ENCODE results near the gene TMEM266.
A peak's percentile ranks its signal among the peaks of the same experiment; 100 is the strongest.

The TMEM266 gene

DNA sequence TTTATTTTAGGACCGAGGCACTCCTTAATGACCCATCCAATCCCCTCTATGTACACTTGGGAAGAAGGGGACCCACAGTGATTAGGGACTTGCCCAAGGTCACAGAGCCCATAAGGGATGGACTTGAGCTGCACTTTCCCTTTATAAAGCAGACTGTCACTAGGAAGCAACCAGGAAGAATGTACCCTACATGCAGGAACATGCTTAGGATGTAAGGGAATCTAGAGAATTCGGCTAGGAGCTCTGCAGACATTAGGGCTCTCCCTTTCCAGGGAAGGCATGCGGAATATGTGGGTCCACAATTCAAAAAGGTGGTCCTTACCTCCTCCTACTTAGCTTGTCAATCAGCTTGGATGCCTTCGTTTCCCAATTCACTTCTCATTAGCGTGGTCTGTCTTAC lies 78.7 kb downstream of the TMEM266 start:
- no peak for DNase-seq

DNA sequence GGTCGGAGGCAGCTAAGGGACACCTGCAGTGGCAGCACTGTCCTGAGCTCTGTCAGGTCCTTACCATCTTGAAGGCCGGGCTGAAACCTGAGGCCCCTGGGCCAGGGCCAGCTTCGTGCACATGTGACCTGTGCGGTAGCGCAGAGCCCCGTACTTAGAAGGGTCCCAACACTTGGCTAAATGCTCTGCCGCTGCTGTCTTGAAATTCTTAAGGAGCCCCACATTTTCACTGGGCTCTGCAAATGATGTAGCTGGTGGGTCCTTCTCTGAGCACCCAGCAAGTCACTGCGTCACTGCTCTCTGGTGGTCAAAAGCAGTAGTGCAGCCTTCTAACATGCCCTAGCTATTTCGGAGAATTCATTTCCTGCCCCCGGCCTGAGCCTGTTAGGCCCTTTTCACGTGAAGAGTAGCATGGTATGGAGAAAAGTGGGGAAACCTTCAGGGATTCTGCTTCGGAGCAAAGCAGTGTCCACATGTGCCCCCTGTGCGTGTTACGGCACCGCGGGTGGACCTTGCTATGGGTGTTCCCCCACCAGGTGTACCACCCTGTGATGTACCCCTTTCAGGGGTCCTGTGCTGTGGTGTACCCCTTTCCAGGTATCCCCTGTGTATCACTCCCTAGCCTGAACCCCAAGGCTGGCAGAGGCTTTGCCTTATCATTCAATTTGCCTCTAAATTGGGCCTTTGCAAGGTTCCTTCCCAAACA lies 79.7 kb downstream of the TMEM266 start:
- peak; percentile 88 for DNase-seq

GRCh38 chr15:76140074-76140464 lies 80.3 kb downstream of the TMEM266 start:
- no peak for DNase-seq

DNA sequence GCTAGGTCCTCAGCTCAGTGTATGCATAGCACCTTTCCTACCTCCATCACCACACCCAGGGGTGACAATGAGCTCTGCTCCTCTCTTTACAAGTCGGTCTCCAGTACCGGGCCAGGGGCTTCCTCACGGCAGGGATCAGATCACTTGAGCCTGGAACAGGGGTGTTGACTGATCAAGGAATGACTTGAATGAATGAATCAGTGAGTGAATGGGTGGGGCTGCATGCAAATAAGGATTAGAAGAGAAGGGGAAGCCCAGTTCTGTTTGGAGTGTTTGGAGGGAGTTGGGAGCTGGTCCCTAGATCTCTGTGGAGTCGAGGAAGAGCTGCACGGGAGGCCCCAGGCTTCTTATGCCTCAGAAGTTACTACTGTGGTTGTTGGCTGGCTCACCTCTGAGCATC lies 87.0 kb downstream of the TMEM266 start:
- no peak for DNase-seq

DNA sequence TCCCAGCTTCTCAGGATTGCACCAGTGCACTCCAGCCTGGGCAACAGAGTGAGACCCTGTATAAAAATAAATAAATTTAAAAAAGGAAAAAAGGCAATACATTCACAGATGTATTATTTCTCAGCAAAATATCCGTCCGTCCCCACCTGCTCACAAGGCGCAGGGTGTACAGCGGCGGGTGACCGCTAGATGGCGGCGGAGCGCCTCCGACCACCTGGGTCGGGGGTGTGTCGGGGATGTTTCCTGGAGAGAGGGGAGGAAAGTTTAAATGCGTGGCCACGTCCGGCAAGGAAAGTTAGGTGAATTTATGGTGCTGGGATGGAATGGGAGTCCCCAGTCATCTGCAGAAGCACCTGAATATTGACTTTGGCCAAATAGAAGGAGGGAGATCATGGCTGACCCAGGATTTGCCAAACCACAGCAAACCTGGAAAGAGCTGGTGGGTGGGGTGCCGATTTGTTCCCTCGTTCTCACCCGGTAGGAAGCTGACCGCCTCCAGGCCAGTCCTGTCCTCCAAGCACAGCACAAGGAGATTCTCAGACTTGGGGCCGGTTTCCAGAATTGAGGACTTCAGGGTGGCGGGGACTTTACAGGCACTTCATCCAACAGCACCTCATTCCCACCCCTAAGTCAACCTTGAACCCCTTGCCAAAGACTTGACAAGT lies 88.3 kb downstream of the TMEM266 start:
- peak; percentile 87 for DNase-seq

GRCh38 chr15:76149291-76149915 lies 89.6 kb downstream of the TMEM266 start:
- DNase-seq: no peak

DNA sequence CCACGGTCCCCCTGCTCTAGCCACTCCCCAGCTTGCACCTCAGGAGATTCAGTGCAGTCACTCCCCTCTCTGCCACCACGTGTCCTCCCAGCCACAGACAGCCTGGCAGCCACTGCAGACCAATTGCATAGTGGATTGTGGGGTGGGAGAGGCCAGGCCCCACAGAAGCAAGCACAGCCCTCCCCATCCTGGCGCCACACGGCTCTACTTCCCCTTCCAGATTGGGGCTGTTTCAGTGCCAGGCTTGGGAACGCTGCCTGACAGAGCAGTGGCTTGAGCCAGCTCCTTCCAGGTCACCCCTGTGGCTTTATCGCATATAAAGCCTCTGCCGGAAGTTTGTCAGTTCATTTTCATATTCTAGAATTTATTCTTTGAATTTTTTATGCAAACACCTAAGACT lies 90.7 kb downstream of the TMEM266 start:
- DNase-seq: no peak

DNA sequence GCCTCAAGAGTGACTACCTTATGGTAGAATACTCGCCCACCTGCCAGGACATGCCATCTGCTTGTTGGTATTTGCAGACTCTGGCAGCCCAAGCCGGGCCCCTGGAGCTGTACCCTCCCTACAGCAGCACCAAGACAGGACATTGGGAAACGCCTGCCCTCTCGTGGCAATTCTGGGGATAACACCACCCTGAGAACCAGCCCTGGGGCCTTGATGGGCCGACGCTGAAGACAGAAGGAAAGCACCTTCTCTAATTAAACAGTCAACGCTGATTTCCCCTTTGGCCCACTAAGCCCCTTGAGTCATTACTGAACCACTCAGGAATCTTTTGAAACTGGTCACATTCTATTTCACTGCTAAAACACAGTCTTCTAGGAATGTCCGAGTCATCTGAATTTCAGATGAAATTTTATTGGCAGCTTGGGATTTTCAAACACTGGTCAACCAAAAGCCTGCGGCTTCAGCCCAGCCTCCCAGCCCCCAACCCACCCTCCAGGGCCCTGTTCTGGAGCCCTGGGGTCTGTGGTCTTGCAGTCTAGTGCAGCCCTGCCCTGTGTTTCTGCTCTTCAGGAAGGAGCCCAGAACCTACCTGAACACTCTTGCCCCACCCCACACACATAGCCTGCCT lies 91.3 kb downstream of the TMEM266 start:
- DNase-seq: peak; percentile 92

DNA sequence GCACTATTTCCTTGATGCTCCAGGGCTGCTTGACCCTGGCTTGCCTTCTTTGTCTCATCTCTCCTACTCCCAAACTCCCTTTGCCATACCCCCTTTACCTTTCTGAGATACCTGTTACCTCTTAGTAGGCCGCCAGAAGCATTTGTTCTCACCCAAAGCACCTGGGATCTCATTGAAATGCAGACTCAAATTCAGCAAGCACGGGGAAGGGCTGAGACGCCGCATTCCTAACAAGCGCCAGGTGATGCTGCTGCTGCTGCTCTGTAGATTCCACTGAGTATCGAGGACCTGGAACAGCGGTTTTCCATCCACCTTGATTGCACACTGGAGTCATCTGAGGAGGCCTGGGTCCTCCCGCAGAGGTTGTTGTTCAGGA lies 91.8 kb downstream of the TMEM266 start:
- DNase-seq: no peak

- DNase-seq: no peak
Measured at GRCh38 chr15:76152197-76152596, 92.4 kb downstream of the TMEM266 start.

- DNase-seq: no peak
Measured at GRCh38 chr15:76153241-76154197, 93.7 kb downstream of the TMEM266 start.

- no peak for DNase-seq
Measured at GRCh38 chr15:76155731-76156130, 95.9 kb downstream of the TMEM266 start.

DNA sequence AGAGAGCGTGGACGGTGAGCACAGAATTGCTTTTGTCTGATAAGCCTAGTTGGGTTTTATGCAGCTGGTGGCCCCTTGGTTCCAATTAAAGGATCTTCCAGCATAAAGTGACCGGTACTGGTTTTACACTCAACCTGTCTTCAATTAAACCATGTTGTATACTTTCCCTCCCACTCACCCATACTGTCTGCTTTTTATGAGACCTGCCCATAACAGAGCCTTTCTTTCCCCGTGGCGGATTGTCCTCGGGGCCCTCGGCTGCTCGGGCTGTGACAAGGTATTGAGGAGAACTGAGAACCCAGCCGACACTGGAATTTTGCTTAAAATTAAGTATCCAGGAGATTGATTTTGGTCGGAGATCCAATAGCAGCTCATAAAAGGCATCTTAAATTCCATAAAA lies 98.4 kb downstream of the TMEM266 start:
- DNase-seq: no peak

GRCh38 chr15:76158815-76159214 lies 99.0 kb downstream of the TMEM266 start:
- no peak for DNase-seq

DNA sequence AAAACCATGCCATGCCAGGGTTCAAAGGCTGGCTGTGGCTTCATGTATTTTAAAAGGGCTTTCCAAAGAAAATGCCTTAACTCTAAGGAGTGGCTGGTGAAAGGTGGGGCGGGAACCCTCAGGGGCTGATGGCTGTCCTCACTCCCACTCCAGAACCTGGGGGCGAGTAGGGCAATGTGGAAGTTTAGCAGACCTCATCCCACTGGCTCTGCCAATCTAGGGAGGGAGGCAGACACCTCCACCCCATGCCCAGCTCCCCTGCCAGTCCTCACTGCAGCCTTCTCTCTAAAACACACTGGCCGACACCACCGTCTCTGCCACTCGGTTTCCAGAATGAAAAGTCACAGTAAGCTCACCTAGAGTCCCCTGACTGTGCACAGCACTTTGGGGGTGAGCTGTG lies 99.5 kb downstream of the TMEM266 start:
- no peak for DNase-seq

GRCh38 chr15:76160426-76161152 lies 100.8 kb downstream of the TMEM266 start:
- no peak for DNase-seq

GRCh38 chr15:76161153-76162035 lies 101.6 kb downstream of the TMEM266 start:
- DNase-seq: no peak

DNA sequence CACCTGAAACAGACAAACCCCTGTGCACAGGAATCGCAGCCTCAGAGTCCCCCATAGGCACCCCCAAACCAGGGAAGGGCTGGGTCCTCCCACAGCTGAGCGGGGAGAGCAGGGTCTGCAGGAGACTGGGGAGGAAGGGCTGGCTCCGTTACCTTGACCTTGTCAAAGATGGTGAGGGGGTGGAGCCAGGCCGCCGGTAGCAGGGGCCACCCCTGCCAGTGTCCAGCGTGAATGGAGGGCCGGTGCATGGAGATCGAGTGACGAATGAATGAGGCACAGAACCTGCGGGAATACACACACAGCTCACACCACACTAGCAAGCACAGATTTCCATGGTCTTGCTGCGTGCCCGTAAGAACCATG lies 102.2 kb downstream of the TMEM266 start:
- no peak for DNase-seq

DNA sequence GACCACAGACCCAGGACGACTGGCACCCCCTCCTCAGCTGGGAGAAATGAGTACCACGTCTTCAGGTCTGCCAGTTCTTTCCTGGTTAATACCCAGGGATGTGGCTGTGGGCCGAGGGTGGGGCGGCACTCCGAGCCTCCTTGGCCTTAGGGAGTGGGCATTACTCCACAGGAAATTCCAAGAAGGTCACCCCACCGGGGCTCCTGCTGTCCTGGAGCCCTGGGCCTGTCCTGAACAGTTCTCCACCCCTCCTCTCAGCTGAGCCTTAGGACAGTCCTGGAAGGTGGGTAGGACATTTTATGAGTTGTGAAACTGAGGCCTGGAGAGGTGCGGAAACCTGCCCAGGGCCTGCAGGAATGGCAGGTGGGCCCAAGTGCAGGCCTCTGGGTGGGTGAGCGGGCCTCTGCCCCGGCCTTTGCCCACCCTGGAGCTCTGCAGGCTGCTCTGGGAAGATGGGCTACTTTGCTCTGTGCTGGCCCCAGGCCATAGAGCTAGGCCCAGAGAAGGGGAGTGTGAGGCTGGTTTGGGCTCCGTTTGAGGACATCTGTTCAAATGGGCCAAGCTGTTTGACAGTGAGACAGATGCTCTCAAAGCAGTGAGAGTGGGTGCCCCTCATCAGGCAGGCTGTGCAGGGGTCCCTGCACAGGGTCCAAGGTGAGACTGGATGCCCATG lies 103.1 kb downstream of the TMEM266 start:
- no peak for DNase-seq
